ENCODE results near the gene UBTD2.

GRCh38 chr5:172183881-172184280, 99.7 kb downstream of the UBTD2 start:
- TF ChIP-seq CTCF (IDR thresholded peaks at IDR 0.05) (no peak), POLR2A (IDR thresholded peaks at IDR 0.05) (no peak)
